Stimulated activated CD8-positive, alpha-beta memory T cell treated with anti-CD3 and anti-CD28 coated beads, Interleukin-7, amount 100 ng/mL, for 4 hours (primary cell): ENCODE results near the gene NRDE2.
"Not testable (repeated sequence)": the region's sequence is repeated elsewhere in the genome, so short reads cannot be mapped to it uniquely, and the experiment has no call there.

Experiments
- DNase-seq, 2 donors: peaks; one replicate each; pipeline ENCODE4 v3.0.0-alpha.2; 2020; ENCODE audit warnings: low read depth in 2 of 2

The NRDE2 gene

GRCh38 chr14:90341784-90342183 is 10.0 kb upstream of the NRDE2 start:
- DNase-seq: no peak

DNA sequence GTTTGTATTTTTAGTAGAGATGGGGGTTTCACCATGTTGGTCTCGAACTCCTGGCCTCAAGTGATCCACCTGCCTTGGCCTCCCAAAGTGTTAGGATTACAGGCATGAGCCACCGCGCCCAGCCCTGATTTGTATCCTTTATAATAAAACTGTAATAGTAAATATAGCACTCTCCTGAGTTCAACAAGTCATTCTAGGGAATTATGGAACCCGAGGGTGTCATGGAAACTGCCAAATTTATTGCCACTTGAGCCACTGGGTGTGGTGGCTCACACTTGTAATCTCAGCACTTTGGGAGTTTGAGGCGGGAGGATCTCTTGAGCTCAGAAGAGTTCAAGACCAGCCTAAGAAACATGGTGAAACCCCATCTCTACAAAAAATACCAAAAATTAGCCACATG is 9.5 kb upstream of the NRDE2 start:
- DNase-seq: not testable (repeated sequence)

DNA sequence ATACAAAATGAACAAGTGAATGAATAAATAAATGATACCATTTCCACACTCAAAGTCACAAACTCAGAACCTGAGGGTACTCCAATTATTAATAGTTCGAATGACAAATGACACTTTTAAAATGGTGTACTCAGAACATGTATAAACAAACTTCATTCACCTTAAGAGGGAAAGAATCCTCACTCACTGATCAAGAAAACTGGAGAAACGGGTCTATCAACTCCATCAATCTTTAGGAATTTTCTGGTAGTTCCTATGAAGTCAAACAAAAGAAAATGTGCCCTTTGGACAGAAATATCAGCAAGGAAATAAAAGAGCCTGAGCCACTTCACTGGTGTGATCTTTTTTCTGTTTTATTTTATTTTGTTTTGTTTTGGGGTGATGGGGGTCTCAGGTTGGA is 5.2 kb upstream of the NRDE2 start:
- DNase-seq: no peak

DNA sequence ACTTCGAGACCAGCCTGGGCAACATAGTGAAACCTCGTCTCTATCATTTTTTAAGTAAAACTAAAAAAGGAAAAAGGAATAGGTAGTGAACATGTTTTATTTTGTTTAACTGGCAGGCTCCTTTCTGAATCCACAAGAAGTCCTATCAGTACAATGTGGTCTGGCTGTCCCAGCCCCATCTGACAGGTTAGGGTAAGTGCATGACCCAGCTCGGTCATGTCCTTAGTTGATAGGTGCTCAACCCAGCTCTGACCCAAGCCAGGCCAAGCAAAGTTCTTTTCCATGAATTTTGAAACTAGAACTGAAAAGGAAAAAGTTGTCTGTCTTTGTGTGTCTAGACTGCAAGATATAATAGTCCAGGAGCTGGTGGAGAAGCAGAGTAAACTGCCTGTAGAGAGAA is 4.7 kb upstream of the NRDE2 start:
- no peak for DNase-seq

- DNase-seq: no peak
Observed at GRCh38 chr14:90332271-90332584, 487 bp upstream of the NRDE2 start.

- no peak for DNase-seq
Observed at GRCh38 chr14:90330203-90331196, 1.2 kb downstream of the NRDE2 start.

- DNase-seq: no peak
Observed at GRCh38 chr14:90321891-90322290, 9.8 kb downstream of the NRDE2 start.

DNA sequence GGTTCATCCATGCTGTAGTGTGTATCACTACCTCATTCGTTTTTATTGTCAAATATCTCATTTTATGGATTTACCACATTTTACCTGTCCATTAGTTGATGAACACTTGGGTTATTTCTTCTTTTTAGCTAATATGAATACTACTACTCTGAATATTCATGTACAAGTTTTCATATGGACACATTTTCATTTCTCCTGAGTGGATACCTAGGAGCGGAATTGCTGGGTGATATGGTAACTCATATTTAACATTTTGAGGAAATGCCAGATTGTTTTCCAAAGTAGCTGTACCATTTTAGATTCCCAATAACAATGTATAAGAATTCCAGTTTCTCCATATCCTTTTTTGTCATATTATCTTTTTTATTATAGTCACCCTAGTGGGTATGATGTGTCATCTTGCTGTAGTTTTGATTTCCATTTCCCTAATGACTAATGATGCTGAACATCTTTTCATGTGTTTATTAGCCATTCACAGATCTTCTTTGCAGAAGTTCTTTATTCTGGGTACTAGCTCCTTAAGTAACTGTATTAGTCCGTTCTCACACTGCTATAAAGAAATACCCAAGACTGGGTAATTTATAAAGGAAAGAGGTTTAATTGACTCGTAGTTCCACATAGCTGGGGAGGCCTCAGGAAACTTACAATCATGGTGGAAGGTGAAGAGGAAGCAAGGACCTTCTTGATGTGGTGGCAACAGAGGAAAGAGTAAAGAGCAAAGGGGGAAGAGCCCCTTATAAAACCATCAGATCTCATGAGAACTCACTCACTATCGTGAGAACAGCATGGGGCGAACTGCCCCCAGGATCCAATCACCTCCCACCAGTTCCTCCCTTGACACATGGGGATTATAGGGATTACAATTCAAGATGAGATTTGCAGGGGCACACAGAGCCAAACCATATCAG is 11.9 kb downstream of the NRDE2 start:
- no peak for DNase-seq

- no peak for DNase-seq
Observed at GRCh38 chr14:90319173-90319572, 12.6 kb downstream of the NRDE2 start.

GRCh38 chr14:90318016-90318415 is 13.7 kb downstream of the NRDE2 start:
- DNase-seq: no peak

GRCh38 chr14:90317286-90317685 is 14.5 kb downstream of the NRDE2 start:
- DNase-seq: no peak

GRCh38 chr14:90308561-90308960 is 23.2 kb downstream of the NRDE2 start:
- no peak for DNase-seq

- no peak for DNase-seq
Observed at GRCh38 chr14:90305176-90305601, 26.6 kb downstream of the NRDE2 start.

DNA sequence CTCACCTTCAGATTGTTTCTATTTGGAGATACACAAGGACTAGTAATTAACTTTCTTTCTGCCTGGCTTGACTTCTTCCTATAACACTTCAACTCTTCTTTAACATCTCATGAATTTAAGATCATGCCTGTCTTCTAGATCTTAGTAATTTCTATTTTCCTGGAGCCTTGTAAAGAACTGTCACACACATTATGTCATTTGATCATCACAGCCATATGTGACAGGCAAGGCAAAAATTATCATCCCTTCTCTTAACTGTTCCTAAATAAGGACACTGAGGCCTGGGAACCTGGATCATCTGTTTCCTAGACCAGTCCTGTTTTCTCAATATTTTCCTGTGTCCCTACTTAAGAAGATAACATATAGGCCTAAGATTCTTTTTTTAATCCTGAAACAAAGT is 27.2 kb downstream of the NRDE2 start:
- DNase-seq: no peak

- DNase-seq: no peak
Observed at GRCh38 chr14:90303473-90303872, 28.3 kb downstream of the NRDE2 start.

- DNase-seq: no peak
Observed at GRCh38 chr14:90302529-90303303, 29.0 kb downstream of the NRDE2 start.

- no peak for DNase-seq
Observed at GRCh38 chr14:90301668-90302090, 30.1 kb downstream of the NRDE2 start.

DNA sequence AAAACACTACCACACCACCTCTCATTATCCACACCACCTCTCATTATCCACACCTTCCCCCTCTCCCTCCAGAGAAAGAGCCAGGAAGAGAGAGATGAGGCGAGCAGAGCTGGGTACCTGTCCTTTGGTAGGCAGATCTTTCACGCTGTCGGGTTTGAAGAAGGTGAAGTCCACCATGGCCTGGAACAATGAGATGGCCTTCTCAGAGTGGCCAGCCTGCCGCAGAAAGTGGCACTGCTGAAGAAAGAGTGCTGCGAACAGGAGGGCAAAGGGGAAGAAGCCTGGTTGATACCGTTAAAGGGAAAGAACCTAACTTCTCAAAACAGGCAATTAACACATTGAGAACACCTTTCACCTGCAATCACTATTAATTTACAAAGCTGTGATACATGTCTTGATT is 30.6 kb downstream of the NRDE2 start:
- no peak for DNase-seq

DNA sequence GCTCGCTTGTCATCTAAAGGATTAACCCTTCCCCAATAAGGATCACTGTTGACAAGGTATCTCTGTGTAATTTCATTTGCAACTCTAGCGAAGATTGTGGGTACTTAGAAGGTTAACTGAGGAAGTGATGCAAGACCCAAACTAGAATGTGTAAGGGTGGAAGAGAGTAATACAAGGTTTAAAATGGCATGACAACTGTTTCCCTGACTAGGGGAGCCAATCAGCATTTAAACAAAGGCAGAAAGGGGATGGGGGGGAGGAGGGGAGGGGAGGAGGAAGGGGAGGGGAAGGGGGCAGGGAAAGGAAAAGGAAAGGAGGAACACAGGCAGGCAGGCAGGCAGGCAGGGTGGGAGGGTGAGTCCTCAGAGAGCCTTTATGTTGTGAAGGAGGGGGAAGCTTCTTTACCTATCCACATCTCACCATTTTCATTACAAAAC is 31.1 kb downstream of the NRDE2 start:
- DNase-seq: no peak

- no peak for DNase-seq
Observed at GRCh38 chr14:90299408-90299807, 32.3 kb downstream of the NRDE2 start.

- no peak for DNase-seq
Observed at GRCh38 chr14:90297876-90298629, 33.7 kb downstream of the NRDE2 start.
